NCI-H524 treated with DMSO at 0.1 percent for 48 hours (cell line): Measurements from ENCODE around the gene MAML2.

Source experiments
- DNase-seq: peaks from one replicate; lab custom pipeline; 2025; lab: John Stamatoyannopoulos, UW

Gene MAML2

DNA sequence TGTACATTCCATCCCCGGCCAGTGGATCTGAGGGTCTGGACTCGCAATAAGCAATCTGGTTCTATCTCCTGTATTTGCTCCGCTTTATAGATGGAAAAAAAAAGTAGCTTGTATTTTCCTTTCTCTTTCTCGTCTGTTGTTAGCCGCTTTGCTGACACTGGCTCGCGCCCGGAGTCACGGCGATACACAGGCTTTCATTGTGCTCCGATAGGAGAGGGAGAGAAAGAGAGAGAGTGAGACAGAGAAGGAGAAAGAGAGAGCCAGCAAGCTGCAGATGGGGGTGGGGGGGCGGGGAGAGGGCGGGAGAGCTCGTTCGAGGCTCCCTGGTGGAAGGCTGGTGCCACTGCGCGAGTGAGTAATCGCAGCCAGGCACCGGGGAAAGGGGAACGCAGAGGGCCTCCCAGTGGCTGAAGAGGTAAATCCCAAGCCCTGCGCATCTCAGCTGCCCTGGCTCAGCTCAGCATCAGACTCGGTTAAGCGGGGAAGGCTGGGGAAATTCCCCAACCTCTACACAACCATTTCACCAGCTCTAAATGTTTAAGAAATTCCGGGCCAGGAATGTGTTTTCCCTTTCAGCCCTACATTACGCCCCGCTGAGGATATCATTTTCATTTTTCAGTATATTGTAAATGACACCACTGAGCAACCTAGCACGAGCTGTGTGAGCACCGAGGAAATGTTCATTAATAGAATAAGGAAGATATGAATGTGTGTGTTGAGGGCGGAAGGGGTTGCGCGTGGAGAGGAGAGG is at the start of gene MAML2:
Gene MAML2, minus strand, starts transcription at position 235 of the 751 bp plus-strand sequence. CDS start 1,300 bp downstream, outside the sequence.
- DNase-seq = peak; percentile 44

DNA sequence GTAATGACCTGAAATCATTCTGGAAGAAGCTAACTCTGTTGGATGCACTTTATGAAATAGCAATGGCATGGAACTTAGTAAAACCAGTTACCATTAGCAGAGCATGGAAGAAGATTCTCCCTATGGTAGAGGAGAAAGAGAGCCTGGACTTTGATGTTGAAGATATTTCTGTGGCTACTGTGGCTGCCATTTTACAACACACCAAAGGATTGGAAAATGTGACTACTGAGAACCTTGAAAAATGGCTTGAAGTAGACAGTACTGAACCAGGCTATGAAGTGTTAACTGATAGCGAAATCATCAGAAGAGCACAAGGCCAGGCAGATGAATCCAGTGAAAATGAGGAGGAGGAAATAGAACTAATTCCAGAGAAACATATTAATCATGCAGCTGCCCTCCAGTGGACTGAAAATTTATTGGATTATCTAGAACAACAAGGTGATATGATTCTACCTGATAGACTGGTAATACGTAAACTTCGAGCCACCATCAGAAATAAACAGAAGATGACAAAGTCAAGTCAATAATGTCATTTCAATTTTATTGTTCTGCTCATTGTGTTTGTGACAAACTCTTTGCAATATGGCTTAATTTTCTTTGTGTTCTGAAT is 48.8 kb upstream of the MAML2 start:
- no peak for DNase-seq

DNA sequence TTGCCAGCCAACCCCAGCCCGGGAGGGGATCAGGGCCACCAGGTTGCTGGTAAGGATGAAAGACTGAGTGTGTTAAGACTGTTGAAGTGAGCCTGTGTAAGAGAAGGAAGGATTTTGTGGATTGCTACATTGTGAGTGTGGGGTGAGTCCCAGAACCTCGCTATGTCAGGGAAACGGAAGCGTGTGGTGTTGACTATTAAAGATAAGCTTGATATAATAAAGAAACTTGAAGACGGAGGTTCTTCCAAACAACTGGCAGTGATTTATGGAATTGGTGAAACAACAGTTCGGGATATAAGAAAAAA is 47.4 kb upstream of the MAML2 start:
- no peak for DNase-seq

DNA sequence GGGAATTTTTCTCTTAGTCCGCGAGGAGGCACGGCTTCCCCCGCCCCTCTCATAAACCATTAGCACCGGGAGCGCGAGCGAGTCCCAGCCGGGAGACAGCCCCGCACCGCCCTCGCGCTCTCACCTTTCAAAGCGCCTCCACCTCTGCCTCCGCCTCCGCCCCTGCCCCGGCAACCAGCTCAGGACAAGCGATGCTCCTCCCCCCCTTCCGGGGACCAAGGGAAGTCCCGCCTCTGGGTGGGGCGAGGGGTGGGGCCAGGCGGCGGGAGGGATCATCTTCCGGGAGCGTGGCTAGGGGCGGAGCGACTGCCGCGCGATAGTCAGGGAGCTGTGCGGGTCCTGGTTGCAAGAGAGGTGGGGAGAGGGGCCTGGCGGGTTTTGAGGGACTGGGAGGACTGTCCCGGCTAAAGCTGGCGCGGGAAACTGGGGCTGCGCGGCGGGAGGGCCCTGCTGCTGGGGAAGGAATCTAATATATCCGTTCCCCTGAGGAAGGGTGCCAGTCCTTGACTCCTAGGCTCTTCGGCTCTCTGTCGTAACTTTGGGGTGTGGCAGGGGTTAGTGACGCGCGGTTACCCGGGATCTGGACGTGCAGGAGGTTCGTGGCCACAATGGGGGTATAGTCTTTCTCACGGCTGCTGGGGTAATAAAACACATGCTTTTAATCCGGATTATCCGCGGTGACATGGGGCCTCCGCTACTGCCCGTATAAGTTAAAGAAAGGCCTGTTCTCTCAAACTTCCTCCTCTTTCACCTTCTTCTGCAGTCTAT is 46.9 kb upstream of the MAML2 start, which contains the start of the genes CCDC82 and JRKL:
Gene CCDC82, minus strand, starts transcription at position 193 of the 768 bp plus-strand sequence. CDS start 5,165 bp downstream, outside the sequence.
Gene JRKL, plus strand, starts transcription at position 294 of the 768 bp plus-strand sequence. CDS start 637 bp downstream, outside the sequence.
- peak; percentile 71 for DNase-seq

DNA sequence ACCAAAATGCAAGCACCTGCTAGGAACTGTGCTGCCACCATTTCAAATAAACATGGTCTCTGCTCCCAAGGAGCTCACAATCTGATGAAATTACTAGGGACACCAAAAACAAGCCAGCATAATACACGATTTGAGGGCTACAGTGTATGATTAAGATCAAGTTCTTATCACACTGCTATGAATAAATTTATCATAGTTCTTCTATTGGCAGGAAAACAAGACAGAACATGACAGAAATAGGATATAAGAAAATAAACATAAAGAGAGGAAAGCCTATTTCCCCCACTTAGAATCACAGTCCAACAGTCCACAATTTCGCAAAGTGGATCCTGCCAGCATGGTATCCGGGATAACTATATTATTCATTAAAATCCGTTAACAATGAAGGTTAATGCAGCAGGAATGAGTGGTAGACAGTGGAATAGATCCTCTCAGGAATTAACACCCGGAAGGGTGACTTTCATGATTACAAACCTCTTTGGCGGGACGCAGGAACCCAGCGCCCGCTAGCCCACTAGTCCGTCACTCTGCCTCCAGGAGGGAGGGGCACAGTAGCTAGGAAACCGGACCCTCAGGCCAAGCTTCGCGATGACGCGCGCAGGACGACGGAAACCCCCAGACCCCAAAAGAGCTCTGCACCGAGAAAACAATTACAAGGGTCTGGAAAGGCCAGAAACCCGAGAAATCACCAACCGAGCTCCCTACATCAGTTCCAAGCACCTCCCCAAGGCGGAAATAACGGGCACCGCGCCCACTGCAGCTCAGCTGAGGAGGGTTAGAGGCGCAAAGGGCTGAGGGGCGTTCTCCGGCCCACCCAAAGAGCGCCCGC is 46.1 kb upstream of the MAML2 start:
- DNase-seq = no peak

DNA sequence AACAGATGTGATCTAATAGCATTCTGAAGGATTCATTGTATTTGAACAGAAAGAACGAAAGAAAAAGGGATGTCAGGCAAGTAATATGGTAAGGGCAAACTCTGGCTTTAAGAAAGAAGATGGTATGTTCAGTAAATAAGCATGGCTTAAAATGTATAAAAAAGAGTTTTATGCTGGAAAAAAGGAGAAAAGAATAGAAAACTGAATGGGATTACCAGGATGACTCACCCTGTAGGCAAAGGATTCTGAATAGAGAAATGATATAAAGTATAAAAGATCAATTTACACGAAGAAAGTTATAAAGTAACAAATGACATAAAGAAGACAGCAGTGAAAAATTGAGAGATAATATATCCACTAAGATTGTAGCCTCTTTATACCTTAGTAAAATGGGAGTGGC is 42.2 kb upstream of the MAML2 start:
- no peak for DNase-seq

DNA sequence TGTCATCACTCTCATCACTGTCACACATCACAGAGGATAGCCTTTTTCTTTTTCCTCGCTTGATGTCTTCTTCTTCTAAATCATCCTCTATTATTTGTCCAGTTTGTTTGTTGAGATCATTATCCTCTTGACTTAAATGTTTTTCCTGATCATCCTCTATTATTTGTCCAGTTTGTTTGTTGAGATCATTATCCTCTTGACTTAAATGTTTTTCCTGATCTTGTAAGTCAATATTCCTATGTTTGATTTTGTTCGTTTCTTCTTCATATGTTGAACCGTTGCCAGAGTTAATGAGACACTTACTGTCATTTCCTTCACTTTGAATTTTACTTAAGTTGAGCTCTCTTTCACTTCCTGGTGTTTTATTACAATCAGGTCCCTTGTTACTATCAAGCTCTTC is 41.2 kb upstream of the MAML2 start:
- DNase-seq = no peak

DNA sequence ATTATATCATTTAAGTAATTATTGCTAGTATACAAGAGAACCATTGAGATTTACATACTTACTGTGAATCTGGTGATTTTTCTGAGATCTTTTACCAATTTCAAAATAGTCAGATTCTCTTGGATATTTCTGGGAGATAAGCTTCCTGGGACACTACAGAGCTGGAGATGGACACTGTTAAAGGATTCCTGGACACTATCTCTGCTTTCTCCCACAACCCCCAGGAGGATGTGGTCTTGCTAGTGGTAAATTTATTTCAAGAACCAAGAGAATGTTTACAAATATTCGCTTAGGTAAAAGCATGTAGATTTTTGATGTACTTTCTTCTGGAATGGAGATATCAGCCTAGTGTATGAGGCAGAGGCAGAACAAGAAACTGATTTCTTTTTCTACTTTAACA is 33.8 kb upstream of the MAML2 start:
- DNase-seq = no peak

DNA sequence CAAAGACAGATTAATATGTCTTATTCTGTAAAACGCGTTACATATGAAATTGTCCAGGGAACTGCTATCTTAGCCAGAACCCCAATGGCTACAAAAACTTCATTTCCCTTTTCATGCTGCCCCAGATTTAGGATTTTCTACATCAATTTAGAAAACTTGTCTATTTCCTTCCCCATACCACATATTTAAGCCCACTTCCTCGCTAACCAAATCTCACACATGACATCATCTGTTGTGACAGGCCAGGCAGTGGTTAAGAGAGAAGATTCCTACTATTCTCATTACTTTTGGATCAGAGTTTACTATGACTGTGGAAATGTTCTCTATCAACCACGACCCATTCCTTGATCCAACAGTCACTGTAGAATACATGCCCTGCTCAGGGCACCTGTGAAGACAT is 30.8 kb upstream of the MAML2 start:
- no peak for DNase-seq

DNA sequence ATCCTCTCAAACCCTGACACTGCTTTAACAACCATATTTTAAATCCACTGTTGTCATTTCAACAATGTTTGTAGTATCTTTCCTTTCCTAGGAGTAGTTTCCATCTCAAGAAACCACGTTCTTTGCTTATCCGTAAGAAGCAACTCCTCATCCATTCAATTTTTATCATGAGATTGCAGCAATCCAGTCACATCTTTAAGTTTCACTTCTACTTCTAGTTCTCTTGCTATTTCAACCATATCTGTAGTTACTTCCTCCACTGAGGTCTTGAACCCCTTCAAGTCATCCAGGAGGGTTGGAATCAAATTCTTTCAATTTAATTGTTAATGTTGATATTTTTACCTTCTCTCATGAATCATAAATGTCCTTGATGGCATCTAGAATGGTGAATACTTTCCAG is 24.3 kb upstream of the MAML2 start:
- no peak for DNase-seq

DNA sequence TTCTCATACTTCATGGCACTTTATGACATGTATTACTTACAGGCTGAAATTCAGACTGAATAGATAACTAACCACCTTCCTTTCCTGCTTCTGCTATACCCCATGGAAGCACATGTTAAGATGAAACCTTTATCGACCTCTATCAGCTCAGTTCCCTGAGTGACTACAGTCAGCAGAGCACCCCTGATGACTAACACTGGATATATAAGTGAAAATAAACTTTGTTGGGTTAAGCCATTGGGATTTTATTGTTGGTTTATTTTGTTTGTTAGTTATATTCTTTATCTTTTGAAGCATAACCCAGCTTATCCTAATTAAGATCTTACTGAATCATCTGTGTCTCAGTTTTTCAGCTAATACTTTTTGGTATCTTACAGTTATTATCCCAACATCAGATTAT is 23.0 kb upstream of the MAML2 start:
- DNase-seq = no peak

DNA sequence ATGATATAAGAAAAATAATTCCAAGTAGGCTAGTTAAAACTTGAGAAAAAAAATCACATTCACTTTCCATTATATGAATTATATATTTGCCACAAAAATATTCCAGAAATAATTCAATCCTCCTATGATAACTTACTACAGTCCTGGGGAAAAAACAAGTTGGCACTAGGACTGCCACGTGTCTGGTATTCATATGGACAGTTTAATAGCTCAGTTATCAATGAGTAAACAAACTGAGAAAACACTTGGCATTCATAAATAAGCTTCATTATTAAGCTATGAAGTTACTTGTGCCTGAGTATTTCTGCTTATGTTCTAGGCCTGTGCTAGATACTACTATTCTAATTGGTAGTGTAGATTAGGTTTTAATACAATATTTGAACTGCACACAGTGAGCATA is 22.5 kb upstream of the MAML2 start:
- DNase-seq = no peak

DNA sequence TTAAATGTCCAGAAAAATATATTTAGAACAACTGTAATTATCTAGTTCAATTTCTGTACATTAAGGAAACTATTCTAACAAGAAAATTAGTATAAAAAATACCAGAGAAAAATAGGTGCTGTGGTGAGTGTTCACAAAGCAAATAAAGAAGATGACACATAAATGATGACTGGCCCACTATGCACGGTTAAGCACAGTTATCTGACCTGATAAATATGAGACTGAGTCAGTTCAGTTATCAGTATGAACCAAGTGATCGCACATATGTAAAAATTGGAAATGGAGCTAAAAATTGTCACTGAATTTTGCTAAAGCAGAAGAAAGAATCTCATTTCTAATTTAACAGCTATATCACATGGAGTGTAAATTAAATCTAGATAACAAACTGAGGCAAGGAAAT is 18.8 kb upstream of the MAML2 start:
- no peak for DNase-seq

DNA sequence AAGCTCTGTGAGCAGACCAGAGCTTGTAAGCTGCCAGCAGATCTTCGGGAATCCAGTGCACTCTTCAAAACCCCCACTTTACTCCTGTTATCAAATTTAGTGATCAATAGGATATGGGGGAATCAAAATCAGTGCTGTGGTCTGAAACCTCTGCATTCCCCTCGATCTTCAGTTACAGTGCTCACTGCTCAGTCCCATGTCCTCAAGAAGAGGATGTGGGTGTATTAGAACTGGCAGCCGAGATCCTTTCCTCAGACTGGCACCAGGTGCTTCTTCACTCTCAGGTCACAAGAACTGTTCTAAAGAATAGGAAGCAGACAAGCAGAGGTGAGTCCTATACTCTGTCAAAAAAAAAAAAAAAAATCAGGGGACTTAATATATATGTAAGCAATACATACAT is 15.3 kb upstream of the MAML2 start:
- no peak for DNase-seq

DNA sequence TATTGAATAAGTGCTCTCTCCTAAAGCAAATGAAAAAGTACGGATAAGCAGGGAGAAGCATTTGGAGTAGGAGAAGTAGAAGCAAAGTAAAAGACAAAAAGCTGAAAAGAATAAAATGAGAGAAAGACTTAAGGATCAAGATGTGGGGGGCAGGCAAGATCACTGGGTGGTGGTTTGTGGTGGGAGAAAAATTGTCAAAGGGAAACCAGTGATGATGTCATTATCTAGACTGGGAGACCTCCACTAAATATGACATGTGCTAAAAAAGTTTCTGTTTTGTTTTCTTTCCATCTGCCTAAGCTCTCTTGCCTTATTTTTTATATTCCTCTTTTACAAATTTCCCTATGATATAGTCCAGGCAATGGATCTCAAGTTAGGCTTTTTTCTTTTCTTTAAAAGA is 14.8 kb upstream of the MAML2 start:
- DNase-seq = no peak

DNA sequence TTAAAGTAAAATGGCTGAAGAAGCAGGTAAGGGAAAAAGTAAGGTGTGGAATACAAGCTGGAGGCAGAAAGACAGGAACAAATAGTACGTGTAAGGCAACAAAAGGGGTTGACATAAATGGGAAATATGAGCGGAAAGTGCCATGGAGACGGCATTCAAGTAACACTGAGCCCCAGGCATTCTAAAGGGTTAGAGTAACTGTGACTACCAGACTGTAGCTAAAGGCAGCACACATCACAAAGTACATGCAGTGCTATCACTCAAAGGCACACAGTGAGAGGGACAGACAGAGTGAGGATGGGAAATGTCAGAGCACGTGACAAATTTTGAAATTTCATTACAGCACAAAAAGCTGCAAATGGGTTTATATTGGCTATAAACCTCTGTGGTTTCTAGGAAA is 13.9 kb upstream of the MAML2 start:
- no peak for DNase-seq

DNA sequence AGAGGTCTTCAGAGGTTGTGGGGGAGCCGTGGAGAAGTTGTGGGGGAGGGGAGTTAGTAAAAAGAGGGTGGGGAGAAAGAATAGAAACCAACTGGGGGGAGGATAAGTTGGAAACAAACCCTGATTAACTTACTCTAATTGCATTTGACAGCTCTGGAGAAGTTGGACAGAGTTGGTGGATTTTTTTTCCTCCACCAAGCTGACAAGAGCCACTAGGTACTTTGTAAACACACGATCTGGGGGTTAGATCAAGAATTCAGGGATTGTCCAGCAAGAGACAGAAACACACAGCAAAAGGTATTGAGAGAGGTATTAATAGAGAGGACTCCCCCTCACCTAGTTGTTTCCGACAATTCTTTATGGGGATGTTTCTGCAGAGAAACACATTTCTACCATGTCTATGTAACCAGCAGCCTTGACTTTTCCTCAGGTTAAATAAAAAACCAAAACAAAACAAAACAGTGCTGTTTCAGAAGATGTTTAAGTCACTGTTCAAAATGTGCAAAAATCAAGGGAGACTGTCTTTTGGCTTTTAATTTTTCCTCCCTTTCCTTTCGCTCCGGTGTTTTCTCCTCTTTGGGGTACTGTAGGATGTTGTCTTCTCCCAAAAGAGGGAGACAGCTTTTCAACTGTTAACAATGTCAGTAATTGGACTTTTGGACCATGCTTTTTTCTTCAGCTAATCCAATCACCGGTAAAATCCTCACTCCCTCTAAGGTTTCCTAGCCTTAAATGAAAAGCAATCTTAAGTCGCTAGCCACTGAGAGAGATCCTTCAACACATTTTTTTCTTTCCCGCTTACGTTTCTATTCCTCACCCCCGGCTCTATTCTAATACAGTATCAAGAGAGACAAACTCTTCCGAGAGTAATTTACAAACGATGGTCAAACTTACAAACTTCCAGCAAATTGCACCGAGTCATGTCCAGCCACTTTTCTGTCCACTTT is 708 bp downstream of the MAML2 start:
- no peak for DNase-seq

DNA sequence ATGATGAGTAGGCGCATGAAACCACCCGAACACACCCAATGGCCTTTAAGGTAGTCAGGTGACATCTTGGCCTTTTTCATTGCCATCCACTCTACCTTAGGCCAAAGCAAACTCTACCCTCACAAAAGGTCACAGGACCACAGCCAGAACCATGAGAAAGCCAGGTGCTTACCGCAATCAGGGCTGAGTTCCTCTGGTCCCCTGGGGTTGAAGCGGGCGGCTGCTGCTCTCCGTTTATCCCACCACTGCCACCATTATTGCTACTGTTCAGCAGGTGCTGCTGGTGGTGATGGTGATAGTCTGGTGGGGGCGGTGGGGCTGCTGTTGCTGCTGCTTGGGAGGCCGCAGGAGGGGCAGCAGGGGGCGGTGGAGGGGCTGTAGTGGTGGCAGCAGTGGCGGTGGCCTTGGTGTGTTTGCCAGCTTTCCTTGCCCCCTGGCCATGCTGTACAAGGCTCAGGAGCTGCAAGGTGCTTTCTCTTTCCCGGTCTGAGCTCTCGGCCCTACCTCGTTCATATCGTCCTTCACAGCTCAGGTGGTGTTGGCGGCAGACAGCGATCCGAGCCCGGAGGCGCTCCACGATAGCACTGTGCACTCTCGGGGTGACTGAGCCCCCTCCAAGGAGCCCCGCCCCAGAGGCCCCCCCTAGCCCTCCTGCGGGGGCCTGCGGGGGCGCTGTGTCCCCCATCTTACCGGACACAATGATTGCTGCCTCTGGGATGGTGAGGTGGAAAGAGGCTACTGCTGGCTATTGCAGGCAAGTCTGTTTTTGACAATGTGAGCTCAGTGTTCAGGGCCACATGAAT is 1.6 kb downstream of the MAML2 start:
- no peak for DNase-seq

DNA sequence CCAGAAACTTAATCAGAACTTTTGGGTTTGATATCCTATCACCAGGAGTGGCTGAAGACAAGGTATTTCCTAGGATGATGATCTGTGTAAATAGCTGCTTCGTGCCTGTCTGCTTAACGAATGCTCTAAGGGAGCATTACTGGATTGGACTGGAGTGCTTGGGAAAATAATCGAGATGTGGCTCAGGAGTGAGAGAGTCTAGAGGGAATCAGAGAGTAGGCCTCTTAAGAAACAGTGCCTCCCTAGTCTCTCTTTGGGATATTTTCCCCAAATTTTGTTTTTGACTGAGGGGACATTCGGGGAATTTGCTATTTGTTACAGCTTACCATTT is 2.5 kb downstream of the MAML2 start:
- DNase-seq = no peak
